ENCODE results near the gene PDE3B.
"Not testable (repeated sequence)": the region's sequence is repeated elsewhere in the genome, so short reads cannot be mapped to it uniquely, and the experiment has no call there.

Gene PDE3B

DNA sequence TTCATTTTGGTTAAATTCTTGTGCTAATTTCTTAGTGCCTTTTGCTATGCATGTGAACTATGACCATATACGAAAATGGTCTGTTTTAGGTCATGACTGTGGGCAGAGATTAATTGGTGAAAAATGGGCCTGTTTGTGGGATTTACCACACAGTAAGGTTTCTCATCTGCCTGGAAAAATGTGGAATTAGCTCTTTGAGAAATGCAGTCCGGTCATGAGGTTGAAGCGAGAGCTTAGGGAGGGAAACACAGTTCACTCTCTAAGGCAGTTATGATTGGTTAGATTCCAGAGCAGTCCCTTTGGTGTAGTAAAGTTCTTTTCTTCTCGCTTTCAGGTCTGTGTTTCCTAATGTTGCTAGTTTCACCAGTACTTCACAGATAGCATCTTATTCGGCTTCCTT, 1.2 kb upstream of the PDE3B start:
- no peak for DNase-seq

DNA sequence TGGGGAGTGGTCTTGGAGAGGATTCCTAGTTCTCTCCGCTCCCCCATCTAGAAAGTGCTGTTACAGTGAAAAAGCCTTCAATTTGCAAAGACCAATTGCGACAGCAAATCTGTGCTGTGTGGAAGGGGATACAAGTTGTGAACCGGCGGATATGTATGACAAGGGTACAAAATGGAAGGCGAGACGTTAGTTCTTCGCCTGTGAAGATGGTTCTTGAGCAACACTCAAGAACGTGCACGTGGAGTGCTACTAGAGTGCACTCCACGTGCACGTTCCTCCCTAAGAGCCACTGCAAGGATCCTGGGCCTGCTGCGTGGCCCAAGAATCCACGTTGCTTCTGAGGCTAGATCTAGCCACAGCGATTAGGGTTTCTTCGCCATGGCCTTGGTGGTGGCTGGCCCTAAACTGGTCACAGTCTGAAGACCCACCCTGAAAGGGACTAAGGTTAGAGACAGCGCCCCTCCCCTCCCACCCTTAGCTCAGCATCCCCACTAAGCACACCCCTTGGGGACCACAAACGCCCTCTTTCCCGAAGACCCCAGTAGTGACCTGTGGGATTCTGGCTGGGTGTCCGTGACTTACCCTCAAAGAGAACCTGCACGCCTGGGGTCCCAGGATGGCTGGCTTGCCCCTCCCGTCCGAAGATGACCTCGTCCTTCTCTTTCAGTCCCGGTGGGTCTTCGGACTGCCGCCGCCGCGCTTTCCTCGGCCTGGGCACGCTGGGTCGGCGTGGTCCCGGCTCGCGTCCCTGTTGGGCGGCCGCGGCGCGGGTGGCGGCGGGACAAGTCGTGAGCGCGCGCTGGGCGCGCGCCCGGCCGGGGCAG, 519 bp upstream of the PDE3B start:
- DNase-seq, result no peak

DNA sequence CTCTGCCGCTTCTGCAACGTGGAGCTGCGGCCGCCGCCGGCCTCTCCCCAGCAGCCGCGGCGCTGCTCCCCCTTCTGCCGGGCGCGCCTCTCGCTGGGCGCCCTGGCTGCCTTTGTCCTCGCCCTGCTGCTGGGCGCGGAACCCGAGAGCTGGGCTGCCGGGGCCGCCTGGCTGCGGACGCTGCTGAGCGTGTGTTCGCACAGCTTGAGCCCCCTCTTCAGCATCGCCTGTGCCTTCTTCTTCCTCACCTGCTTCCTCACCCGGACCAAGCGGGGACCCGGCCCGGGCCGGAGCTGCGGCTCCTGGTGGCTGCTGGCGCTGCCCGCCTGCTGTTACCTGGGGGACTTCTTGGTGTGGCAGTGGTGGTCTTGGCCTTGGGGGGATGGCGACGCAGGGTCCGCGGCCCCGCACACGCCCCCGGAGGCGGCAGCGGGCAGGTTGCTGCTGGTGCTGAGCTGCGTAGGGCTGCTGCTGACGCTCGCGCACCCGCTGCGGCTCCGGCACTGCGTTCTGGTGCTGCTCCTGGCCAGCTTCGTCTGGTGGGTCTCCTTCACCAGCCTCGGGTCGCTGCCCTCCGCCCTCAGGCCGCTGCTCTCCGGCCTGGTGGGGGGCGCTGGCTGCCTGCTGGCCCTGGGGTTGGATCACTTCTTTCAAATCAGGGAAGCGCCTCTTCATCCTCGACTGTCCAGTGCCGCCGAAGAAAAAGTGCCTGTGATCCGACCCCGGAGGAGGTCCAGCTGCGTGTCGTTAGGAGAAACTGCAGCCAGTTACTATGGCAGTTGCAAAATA, 816 bp downstream of the PDE3B start:
- peak; percentile 25 for DNase-seq

DNA sequence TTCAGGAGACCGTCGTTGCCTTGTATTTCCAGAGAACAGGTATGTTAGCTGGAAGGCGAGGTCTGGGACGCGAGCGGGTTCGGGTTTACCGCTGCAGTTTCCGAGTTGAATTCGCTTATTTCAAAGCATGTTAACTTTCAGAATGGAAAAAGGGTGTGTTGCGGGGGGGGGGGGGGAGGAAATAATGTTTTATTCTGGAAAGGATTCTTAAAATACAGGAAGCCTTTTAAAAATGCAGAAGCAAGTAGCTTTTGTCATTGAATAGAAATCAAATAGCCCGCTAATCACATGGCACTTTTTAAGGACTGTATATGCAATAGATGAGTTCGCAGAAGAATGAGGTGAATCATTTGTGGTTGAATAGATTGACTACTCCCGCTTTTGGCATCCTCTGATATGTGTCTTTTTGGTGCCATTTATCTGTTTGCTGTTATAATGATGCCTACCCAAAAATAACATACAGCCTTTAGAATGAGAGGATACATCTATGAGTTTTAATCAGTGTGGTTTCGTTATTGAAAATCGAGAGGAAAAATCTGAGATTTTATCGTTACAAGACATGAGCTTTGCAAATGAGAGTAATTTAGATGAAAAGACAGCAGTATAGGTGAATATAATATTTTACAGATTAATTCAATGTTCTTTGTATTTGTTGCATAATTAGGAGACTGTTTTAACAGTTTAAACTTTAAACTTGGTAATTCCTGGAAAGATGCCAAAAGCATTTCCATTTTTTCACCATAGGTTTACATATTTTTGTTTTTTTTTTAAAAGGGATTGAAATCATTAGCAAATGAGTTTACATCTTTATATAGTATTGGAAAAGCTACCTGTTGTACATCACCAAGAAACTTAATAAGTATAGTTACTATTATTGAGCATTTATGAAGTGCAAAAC, 1.7 kb downstream of the PDE3B start:
- DNase-seq, result peak; percentile 34

DNA sequence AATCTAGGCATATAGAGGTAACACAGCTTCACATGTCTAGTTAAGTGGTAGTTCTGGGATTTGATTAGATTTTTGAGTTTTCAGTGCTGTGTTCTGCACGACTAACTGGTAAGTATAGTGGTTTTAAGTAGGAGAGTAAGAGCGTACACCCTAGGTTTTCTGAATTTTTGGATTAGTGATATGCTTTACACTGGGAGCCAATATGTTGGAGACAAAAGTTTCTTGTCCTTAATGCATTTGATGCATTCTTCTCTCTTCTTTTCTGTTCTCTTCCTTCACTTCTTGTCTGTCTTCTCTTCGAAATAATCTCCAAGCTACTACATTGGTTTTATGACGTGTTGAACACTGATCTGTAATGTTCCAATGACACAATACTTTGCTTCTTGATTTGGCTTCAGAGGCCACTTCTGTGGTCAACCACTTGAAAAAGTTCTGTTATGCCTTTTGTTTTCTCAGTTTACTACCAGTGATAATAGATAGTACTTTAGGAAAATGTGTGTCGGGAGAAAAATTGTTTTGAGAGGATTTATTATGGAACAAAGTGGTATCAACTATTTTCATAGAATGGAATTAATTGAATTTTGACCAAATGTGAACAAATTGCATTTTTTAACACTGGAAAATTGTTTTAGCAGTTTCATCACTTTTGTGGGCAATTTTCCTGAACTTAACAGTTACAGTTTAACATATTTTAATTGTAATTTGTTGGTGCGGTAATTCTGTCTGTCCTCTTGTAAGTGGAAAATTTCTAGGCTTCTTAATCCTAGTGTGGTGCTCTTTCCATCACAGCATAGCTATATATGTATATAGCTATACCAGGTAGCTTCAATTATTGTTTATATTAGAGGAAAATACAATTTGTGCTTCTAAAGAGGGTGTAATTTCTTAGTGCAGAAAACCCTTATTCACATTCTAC, 2.6 kb downstream of the PDE3B start:
- no peak for DNase-seq

DNA sequence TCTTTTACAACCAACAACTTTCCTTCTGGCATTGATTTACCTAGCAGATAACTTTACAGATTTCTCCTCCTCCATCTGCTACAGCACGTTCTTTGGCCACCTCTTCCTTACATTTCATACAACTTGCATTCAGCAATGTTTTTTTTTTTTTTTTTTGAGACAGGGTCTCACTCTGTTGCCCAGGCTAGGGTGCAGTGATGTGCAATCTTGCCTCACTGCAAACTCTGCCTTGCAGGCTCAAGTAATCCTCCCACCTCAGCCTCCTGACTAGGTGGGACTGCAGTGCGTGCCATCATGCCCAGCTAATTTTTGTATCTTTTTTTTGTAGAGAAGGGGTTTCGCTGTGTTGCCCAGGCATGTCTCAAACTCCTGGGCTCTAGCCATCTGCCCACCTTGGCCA, 6.5 kb downstream of the PDE3B start:
- DNase-seq, result no peak

DNA sequence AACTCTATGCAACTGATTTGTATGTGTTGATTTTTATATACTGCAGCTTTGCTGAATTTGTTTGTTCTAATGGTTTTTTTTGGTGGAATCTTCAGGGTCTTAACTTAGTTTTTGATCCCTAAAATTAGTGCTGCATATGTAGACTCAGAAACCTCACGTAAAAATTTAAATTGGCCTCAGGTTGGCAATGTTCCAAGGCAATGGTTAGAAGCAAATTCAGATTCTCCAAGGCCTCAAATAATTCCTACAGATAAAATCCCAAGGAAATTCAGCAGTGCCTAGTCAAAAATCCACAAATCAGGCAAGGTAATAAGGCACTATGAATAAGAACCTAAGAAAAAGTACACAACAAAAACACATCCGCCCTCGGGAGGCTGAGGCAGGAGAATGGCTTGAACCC, 9.5 kb downstream of the PDE3B start:
- no peak for DNase-seq

DNA sequence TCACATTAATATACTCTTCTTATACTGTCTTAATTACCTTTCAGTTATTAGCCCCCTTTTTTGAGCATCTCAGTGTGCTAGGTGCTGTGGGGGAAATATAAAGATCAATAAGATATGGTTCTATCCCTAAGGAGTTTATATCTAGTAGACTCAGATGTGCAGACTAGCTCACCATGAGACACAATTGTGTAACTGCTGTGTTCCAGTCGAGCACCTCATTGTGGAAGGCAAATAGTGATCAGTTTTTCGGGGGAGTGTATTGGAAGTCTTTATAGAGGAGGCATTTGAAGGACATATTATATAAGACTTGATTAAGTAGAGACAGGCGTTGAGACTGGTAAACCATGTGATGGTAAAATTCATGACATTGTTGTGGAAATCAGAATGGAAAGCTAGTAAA, 11.8 kb downstream of the PDE3B start:
- DNase-seq, result no peak

DNA sequence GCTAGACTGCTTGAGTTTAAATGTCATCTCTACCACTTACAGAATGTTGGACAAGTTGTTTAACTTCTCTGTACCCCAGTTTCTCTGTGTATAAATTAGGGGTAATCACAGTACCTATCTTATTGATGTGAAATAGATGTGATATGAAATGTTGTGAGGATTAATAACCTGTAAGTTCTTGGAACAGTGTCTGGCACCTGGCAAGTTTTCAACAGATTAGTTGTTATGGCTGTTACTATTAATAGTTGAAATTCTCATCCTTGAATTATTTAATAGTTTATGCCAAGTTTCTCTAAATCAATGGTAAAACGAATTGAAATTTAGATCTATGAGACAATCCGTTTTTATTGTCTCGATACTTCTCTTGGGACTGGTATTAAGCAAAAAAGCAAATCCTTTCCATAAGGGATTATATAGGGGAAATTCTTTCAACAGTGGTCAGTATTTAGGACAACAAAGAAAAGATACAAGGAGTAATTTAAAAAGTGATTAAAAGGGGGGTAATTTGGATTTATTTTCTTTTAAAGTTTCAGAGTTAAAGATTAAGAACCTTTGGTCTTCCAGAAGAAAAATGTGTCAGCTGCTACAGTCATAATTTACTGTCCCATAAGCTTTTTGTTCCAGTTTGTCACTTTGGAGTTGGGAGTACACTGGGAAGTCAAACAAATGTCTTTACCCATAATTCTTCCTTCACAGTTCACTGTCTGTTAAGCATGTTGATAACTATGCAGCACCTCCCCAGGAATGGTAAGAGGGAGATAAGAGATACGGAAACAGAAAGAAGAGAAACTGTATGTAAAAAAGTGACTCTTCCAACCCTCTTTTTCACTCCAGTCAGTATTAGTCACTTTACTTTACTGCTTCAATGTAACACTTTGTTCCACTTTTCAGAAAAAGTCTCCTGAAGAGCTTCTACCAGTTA, 13.2 kb downstream of the PDE3B start:
- no peak for DNase-seq

DNA sequence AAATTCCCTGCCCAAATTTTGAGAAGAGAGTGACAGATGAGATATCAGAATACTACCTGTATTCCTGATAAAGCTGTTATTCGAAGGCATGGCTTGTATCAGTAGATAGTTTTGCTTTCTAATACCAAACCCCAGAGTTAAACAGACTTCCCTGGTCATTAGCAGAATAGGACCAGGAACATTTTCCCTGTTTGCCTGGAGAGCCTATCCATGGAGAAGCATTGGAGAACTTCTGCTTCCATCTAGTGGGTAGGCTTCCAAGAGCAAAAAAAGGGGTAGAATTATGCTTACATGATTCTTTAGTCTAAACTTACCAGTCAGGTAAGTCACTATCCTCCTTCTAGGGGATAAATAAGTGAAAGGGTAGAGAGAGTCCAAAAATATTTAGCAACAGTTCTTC, 14.2 kb downstream of the PDE3B start:
- no peak for DNase-seq

DNA sequence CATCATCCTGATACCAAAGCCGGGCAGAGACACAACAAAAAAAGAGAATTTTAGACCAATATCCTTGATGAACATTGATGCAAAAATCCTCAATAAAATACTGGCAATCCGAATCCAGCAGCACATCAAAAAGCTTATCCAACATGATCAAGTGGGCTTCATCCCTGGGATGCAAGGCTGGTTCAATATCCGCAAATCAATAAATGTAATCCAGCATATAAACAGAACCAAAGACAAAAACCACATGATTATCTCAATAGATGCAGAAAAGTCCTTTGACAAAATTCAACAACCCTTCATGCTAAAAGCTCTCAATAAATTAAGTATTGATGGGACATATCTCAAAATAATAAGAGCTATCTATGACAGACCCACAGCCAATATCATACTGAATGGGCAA, 21.3 kb downstream of the PDE3B start:
- DNase-seq, result not testable (repeated sequence)

DNA sequence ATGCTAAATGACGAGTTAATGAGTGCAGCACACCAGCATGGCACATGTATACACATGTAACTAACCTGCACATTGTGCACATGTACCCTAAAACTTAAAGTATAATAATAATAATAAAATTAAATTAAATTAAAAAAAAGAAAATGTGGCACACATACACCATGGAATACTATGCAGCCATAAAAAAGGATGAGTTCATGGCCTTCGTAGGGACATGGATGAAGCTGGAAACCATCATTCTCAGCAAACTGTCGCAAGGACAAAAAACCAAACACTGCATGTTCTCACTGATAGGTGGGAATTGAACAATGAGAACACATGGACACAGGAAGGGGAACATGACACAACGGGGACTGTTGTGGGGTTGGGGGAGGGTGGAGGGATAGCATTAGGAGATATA, 23.7 kb downstream of the PDE3B start:
- DNase-seq, result not testable (repeated sequence)

DNA sequence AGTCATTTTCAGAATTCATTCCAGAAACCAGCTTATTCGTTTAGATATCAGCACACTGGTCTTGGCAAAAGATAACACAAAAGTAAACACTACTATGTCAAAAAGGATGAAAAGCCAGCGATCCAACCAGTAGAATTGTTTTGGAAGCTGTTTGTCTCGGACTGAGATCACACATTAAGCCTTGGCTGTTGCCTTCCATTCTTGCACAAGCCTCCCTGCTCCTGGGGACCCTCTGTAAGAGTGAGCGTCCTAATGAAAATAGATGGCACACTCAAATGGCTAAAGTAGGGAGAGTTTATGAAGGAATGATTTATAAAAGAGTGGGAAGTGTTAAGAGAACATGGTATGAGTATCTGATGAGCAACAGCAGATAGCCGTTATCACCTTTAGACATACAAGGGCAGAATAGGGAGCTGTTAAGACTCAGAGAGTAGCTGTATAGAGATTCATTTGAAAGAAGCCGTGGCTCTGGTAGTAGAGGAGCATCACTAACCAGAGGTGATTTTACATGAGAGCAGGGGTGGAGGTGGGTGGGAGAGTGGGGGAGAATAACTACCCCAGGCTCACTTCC, 25.2 kb downstream of the PDE3B start:
- DNase-seq, result no peak

DNA sequence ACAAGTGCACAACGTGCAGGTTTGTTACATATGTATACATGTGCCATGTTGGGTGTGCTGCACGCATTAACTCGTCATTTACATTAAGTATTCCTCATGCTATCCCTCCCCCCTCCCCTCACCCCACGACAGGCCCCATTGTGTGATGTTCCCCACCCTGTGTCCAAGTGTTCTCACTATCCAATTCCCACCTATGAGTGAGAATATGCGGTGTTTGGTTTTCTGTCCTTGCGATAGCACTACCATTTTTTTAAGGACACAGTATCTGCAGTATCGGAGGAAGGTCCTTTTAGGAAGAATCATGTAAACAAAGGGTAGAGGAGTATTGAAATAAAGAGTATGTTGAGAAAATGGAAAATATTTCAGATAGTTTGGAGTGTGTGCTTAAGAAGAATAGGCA, 25.9 kb downstream of the PDE3B start:
- DNase-seq, result no peak

DNA sequence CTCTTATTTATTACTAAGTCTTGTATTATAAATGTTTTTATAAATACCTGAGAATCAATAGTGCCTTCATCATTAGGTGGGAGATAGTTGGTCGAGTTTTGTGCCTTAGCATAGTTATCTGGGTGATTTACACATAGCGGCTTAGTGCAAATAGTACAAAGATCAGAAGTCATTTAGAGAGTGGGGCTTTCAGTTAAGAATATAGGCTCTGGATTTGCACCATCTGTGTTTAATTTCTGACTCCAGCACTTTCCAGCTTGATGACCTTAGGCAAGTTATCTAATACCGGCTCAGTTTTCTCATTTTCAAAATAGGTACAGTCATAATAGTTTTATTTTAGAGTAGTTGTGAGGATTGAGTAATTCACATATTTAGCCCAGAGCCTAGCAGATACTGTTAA, 26.4 kb downstream of the PDE3B start:
- DNase-seq, result no peak

DNA sequence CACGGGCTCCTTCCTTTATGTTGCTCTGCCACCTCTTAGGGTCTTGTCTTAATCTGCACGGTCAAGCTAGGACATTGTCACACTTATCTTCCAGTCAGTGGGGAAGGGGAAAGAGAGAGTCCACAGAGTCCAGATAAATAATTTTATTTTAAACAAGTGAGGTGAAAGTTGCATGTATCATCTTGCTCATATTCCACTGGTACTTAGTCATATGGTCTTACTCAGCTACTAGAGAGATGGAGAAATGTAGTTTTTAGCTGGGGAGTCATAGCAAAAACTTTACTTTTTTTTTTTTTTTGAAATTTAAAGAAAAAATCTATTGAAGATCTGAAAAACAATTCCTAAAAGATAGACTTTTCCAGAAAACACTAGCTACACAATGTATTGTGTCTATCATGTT, 29.0 kb downstream of the PDE3B start:
- DNase-seq, result peak; percentile 24

DNA sequence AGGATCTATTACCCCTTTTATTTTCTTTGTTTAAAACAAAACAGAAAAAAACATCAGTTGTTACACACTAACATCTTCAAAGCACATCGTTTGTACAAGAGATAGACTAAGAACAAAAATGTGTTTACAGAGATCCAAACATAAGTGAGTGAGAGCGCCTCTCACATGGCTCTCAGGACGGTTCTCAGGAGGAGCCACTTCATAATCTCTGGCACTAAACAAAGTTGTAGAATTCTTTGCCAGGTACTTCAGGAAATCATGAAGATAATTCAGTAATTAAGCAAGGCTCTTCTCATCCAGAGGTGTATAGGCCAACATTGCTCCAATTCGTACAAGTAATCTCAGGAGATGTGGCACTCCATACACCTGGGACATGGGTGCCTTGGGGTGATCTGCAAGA, 29.8 kb downstream of the PDE3B start:
- no peak for DNase-seq

DNA sequence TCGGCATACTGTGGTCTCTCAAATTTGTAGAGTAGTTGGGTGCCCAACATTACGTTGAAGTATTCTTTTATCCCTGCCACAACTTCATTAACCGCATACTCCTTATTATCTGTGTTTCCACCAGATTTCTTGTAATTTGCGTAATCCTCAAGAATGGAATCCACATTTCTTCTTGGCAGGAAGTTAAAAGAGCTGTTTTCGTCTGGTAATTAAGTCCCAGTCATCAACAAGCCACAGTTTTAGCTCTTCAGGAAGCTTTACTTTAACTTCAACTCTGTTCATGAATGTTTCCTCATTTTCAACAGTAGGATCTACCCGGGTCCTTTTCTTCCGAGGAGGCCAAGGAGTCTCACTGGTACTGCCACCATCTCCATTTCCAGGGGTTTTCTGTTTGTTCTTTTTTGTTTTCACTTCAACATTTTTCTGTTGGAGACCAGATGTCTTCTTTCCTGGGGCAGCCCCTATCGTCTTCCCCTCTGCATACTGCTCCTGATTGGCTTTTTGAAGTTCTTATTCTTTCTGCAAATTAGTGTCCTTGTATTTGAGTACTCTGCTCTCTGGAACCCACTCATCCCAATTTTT, 30.3 kb downstream of the PDE3B start:
- peak; percentile 43 for DNase-seq

DNA sequence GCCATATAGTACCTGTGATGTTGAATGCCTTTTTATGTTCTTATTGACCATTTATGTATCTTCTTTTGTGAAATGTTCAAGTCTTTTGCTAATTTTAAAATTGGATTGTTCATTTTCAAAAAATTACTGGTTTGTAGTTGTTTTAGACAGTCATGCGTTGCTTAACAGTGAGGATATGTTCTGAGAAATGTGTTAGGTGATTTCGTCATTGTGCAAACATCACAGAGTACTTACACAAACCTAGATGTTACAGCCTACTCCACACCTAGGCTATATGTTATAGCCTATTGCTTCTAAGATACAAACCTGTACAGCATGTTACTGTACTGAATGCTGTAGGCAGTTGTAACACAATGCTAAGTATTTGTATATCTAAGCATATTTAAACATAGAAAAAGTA, 32.5 kb downstream of the PDE3B start:
- DNase-seq, result no peak

DNA sequence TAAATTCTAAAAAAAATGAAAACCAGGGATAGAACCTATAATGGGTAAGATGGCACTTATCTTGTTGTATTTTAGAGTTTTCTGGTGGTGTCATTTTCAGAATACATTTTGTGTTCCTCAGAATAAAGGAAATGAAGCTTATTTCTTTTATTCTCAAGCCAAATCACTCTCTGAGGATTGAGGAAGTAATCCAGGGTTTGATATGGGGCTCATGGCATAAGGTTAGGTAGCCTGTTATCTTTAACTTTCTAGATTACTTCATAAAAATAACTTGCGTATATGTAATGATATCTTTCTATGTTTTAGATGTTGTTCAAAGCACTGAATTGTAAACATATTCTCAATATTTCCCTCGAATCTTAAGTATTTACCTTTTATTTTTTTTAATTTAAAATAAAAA, 33.5 kb downstream of the PDE3B start:
- no peak for DNase-seq

Data from fibroblast of skin of abdomen (primary cell).